ENCODE measurements around the gene MYBPH.

- TF ChIP-seq CTCF (IDR thresholded peaks at IDR 0.05): no peak
- no peak for TF ChIP-seq POLR2A (IDR thresholded peaks at IDR 0.05)
Observed at GRCh38 chr1:203185585-203185984, 10.0 kb upstream of the MYBPH start.

Measured in right lobe of liver (tissue), 4 donors.